Sigmoid colon (tissue), 7 donors: ENCODE results near the gene C2orf74. TPM values are rescaled to one million over a fixed set of nuclear protein-coding genes. Genes with fewer than 3 reads are reported as not detected.

ENCODE experiments used
- DNase-seq: peaks from one replicate; pipeline ENCODE4 v3.0.0-alpha.2; 2019
- H3K27ac ChIP-seq, 4 donors: fragments of 200-600 bp; sonication (generic); one replicate each; pipeline ENCODE4 v1.5.1; 2016 to 2019; ENCODE audit warnings: mild to moderate bottlenecking in 1 of 4
- H3K27me3 ChIP-seq, 3 donors: fragments of 200-600 bp; sonication (generic); one replicate each; pipeline ENCODE4 v1.5.1; 2019; ENCODE audit warnings: mild to moderate bottlenecking in 1 of 3
- H3K36me3 ChIP-seq, 4 donors: fragments of 200-600 bp; sonication (generic); one replicate each; pipeline ENCODE4 v1.5.1; 2016 to 2019
- H3K4me1 ChIP-seq, 4 donors: fragments of 200-600 bp; sonication (generic); one replicate each; pipeline ENCODE4 v1.5.1; 2017 to 2019
- H3K4me3 ChIP-seq, 4 donors: fragments of 200-600 bp; sonication (generic); one replicate each; pipeline ENCODE4 v1.5.1; 2017 to 2019; ENCODE audit warnings: mild to moderate bottlenecking in 2 of 4, moderate library complexity in 1 of 4
- H3K9me3 ChIP-seq, 4 donors: fragments of 200-600 bp in 3 of 4; sonication (generic) in 3 of 4; one replicate each; pipeline versions ENCODE4 v1.5.1 to v1.6.1; 2013 to 2019
- EP300 ChIP-seq, 4 donors: sonication (generic); formaldehyde crosslinking; IDR thresholded peaks; one replicate each; pipeline ENCODE4 v1.6.1; 2017; ENCODE audit warnings: antibody characterized with exemption in 4 of 4
- POLR2A ChIP-seq, 2 donors: fragments of 450-650 bp; IDR thresholded peaks; one replicate each; pipeline ENCODE4 v1.6.1; 2016; ENCODE audit warnings: antibody characterized with exemption in 2 of 2, mild to moderate bottlenecking in 2 of 2, moderate library complexity in 2 of 2
- POLR2AphosphoS5 ChIP-seq, 4 donors: sonication (generic); formaldehyde crosslinking; IDR thresholded peaks; one replicate each; pipeline ENCODE4 v1.6.1; 2017; ENCODE audit warnings: antibody characterized with exemption in 4 of 4
- WGBS, 2 donors: extraction: QIAGEN DNeasy Blood & Tissue Kit; methylation state at CpG; one replicate each; pipeline ENCODE4 v1.1.7; 2013; 5-methylcytosine and 5-hydroxymethylcytosine counted together
- intact Hi-C: fragments of 100-400 bp; cut with DNase I; formaldehyde crosslinking; loops from one replicate; pipeline ENCODE4 v1.15.1; 2023
- polyA plus RNA-seq, 3 donors: library from polyadenylated mRNA; stranded (reverse); fragments of 200-250 nt; gene quantifications; one replicate each; pipeline ENCODE4 v1.2.3, GENCODE V29; 2013
- total RNA-seq, 4 donors: library from RNA; depleted of rRNA; stranded (reverse); fragments of >200 nt; gene quantifications; one replicate each; pipeline ENCODE4 v1.1.0, GENCODE V29; 2016
- TF ChIP-seq, protein P1 (sequence below), 4 experiments: fragments of 450-650 bp in 3 of 4; fragments of 200-600 bp in 1 of 4; IDR thresholded peaks; one replicate each; pipeline ENCODE4 v1.5.1; 2016 to 2019; ENCODE audit warnings: antibody characterized with exemption in 4 of 4, mild to moderate bottlenecking in 3 of 4, moderate library complexity in 2 of 4
- donor health status: healthy with polysubstance abuse.
- donor health status: Bipolar disorder and iron deficiency.
- donor health status: healthy.

Gene C2orf74
- total and polyA plus RNA-seq, 7 donors, result 4.4 to 59.2 (median 18.6) TPM

DNA sequence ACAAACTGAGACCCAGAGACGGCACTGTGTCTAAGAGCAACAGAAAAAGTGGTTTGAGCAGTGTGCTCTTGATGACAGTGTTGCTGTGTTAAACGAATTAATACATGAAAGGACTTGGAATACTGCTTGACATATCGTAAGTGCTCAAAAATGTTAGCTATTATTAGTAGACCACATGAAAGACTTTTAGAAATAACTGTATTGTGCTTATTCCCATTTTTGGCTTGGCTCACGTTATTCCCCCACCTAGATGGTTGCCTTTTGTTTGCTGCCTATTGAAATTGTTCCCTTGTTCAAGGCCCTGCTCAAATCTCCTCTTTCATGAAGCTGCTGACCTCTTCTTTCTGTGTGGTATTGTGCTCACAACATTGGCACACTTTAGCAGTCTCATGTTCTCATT lies 27.8 kb upstream of the C2orf74 start:
- Histone ChIP-seq H3K27ac (no peak overlapping the region), H3K36me3 (no peaks in the 10 kb centered on the region), H3K4me3 (no peak overlapping the region), H3K27me3 (no peaks in the 10 kb centered on the region), H3K9me3 (no peaks in the 10 kb centered on the region), H3K4me1 (no peaks in the 10 kb centered on the region)
- intact Hi-C loops, result no loop called here
- TF ChIP-seq POLR2A (IDR thresholded peaks at IDR 0.05), result no peak
- TF ChIP-seq, protein P1, sequence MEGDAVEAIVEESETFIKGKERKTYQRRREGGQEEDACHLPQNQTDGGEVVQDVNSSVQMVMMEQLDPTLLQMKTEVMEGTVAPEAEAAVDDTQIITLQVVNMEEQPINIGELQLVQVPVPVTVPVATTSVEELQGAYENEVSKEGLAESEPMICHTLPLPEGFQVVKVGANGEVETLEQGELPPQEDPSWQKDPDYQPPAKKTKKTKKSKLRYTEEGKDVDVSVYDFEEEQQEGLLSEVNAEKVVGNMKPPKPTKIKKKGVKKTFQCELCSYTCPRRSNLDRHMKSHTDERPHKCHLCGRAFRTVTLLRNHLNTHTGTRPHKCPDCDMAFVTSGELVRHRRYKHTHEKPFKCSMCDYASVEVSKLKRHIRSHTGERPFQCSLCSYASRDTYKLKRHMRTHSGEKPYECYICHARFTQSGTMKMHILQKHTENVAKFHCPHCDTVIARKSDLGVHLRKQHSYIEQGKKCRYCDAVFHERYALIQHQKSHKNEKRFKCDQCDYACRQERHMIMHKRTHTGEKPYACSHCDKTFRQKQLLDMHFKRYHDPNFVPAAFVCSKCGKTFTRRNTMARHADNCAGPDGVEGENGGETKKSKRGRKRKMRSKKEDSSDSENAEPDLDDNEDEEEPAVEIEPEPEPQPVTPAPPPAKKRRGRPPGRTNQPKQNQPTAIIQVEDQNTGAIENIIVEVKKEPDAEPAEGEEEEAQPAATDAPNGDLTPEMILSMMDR (IDR thresholded peaks at IDR 0.05), result no peak
- TF ChIP-seq POLR2AphosphoS5 (IDR thresholded peaks at IDR 0.05), result no peak
- no peak for TF ChIP-seq EP300 (IDR thresholded peaks at IDR 0.05)
- 82 to 85% methylated on average over 4 of the region's 4 CpGs for WGBS, 2 donors
- DNase-seq, result no peak

GRCh38 chr2:61135510-61135909 lies 26.5 kb upstream of the C2orf74 start:
- no peak for TF ChIP-seq EP300 (IDR thresholded peaks at IDR 0.05)
- TF ChIP-seq, protein P1 (IDR thresholded peaks at IDR 0.05), result peak in 1 of 4 experiments; percentile 11
- no peak for DNase-seq
- Histone ChIP-seq H3K36me3 (no peaks in the 10 kb centered on the region), H3K27ac (no peak overlapping the region), H3K4me1 (no peaks in the 10 kb centered on the region), H3K4me3 (no peak overlapping the region), H3K9me3 (no peaks in the 10 kb centered on the region), H3K27me3 (no peaks in the 10 kb centered on the region)
- WGBS, 2 donors, result 9 to 13% methylated on average over 3 of the region's 3 CpGs
- intact Hi-C loops, result no loop called here

DNA sequence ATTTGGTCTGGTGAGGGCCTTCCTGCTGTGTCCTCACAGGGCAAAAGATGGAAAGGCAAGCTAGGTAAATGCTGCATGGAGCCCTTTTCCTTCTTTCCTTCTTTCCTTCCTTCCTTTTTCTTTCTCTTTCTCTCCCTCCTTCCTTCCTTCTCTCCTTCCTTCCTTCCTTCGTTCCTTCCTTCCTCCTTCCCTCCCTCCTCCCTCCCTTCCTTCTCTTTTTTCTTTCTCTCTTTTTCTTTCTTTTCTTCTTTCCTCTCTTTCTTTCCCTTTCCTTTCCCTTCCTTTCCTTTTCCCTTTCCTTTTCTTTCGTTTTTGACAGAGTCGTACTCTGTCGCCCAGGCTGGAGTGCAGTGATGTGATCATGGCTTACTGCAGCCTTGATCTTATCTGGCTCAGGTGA lies 23.1 kb upstream of the C2orf74 start:
- Histone ChIP-seq H3K9me3 (no peaks in the 10 kb centered on the region), H3K27me3 (no peaks in the 10 kb centered on the region), H3K36me3 (no peaks in the 10 kb centered on the region), H3K4me1 (peaks cover 0 to under 1% (median 0%) of the 10 kb centered on the region in 4 donors), H3K27ac (no peak overlapping the region), H3K4me3 (no peak overlapping the region)
- TF ChIP-seq EP300 (IDR thresholded peaks at IDR 0.05), result no peak
- TF ChIP-seq POLR2AphosphoS5 (IDR thresholded peaks at IDR 0.05), result no peak
- TF ChIP-seq, protein P1 (IDR thresholded peaks at IDR 0.05), result no peak
- TF ChIP-seq POLR2A (IDR thresholded peaks at IDR 0.05), result no peak
- intact Hi-C loops, result no loop called here
- WGBS, 2 donors, result 80 to 97% methylated on average over 4 of the region's 4 CpGs
- DNase-seq, result no peak

DNA sequence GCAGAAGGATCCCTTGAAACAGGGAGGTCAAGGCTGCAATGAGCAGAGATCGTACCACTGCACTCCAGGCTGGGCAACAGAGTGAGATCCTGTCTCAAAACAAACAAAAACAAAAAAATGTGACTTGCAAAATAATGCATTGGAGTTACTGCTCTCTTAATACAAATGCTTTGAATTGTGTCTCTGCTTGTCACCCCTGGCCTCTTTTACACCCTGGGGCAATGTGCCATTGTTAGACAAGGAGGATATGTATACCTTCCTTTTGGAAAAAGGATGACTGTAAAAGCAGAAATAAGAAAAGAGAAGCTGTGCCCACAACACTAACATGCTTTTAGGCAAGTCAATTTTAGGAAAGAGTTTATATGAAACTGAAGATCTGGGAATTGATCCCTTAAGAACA lies 20.8 kb upstream of the C2orf74 start:
- Histone ChIP-seq H3K27ac (no peak overlapping the region), H3K4me3 (no peak overlapping the region), H3K4me1 (peaks cover 0 to 14% (median 7%) of the 10 kb centered on the region in 4 donors), H3K36me3 (no peaks in the 10 kb centered on the region), H3K9me3 (no peaks in the 10 kb centered on the region), H3K27me3 (no peaks in the 10 kb centered on the region)
- 90 to 95% methylated on average over 1 of the region's 1 CpG for WGBS, 2 donors
- intact Hi-C loops, result loop anchor here (10.0 kb wide), 2 partner anchors 76 to 624 kb away; partner anchors contain the start of gene SANBR
- TF ChIP-seq POLR2AphosphoS5 (IDR thresholded peaks at IDR 0.05), result no peak
- TF ChIP-seq EP300 (IDR thresholded peaks at IDR 0.05), result no peak
- no peak for TF ChIP-seq POLR2A (IDR thresholded peaks at IDR 0.05)
- TF ChIP-seq, protein P1 (IDR thresholded peaks at IDR 0.05), result no peak
- DNase-seq, result no peak

DNA sequence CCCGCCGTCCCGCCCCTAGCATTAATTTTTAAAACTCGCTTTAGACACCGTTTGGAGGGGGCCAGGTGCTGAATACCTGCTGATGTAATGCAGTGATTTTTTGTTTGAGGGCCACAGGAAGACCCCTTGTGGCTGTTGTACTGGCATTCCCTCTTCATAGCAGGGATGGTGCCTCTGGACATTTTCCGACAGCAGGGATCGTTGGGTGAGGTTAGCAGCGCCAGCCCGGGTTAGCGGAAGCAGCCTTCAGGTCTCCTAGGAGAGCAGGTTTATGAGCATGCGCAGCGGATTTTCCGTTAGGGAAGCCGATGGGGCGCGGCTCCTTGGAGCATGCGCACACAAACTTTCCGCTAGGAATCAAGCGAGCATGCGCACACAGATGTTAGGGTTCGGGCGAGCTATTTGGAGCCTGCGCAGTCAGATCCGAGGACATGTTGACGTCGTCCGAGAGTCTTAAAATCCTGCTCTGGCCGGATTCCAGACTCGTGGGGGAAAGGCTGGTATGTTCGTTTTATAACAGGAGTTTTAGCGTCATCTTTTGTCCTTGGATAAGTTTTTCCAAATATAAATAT lies 17.2 kb upstream of the C2orf74 start:
- 10 to 50% methylated on average over 31 of the region's 31 CpGs for WGBS, 2 donors
- peak in 1 of 4 donors; percentile 31 for TF ChIP-seq EP300 (IDR thresholded peaks at IDR 0.05)
- TF ChIP-seq, protein P1 (IDR thresholded peaks at IDR 0.05), result no peak
- TF ChIP-seq POLR2A (IDR thresholded peaks at IDR 0.05), result peak; percentile 28 to 33
- peak; percentile 75 to 87 (median 78) for TF ChIP-seq POLR2AphosphoS5 (IDR thresholded peaks at IDR 0.05)
- no peaks in the 10 kb centered on the region for H3K9me3 ChIP-seq

More for the DNA sequence above, 17.2 kb upstream of the C2orf74 start:
- intact Hi-C loops, result loop anchor here (1.0 to 10.0 kb wide), 3 partner anchors 33 to 620 kb away; partner anchors contain the start of gene SANBR
- Histone ChIP-seq H3K4me1 (peaks cover 0 to 14% (median 7%) of the 10 kb centered on the region in 4 donors), H3K36me3 (peaks cover 0 to 15% (median 3%) of the 10 kb centered on the region in 4 donors), H3K4me3 (peak overlapping the region; percentile 26 to 59 (median 58)), H3K27me3 (no peaks in the 10 kb centered on the region), H3K27ac (peak overlapping the region; percentile 76 to 84 (median 81))
- peak; percentile 99 for DNase-seq
